ENCODE measurements around the gene NECAP2.

- TF ChIP-seq CREB5 (CRISPR knock-in tag; IDR thresholded peaks at IDR 0.05; ENCODE audit: low read depth) (no peak), ZNF8 (CRISPR knock-in tag; IDR thresholded peaks at IDR 0.05) (no peak), RARB (CRISPR knock-in tag; IDR thresholded peaks at IDR 0.05) (no peak), ZNF565 (CRISPR knock-in tag; conservative IDR thresholded peaks at IDR 0.05; ENCODE audit: low read depth) (no peak), ZFP30 (CRISPR knock-in tag; IDR thresholded peaks at IDR 0.05) (no peak)
- TF ChIP-seq, protein P1, sequence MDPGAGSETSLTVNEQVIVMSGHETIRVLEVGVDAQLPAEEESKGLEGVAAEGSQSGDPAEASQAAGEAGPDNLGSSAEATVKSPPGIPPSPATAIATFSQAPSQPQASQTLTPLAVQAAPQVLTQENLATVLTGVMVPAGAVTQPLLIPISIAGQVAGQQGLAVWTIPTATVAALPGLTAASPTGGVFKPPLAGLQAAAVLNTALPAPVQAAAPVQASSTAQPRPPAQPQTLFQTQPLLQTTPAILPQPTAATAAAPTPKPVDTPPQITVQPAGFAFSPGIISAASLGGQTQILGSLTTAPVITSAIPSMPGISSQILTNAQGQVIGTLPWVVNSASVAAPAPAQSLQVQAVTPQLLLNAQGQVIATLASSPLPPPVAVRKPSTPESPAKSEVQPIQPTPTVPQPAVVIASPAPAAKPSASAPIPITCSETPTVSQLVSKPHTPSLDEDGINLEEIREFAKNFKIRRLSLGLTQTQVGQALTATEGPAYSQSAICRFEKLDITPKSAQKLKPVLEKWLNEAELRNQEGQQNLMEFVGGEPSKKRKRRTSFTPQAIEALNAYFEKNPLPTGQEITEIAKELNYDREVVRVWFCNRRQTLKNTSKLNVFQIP (CRISPR knock-in tag; IDR thresholded peaks at IDR 0.05; ENCODE audit: borderline replicate concordance, low read depth) = no peak
These were observed 37.8 kb upstream of the NECAP2 start for GRCh38 chr1:16402742-16403141.

Measured in SK-N-SH treated with all-trans-retinoic acid at 6 μM for 48 hours (cell line).